GM18526 (cell line): ENCODE data around the gene CASKIN2.

Experiments used
- POLR2A ChIP-seq: IDR thresholded peaks from 3 replicates; pipeline ENCODE4 v1.6.1; 2011; ENCODE audit not compliant: insufficient read length; ENCODE audit errors: extremely low read depth

Gene CASKIN2

GRCh38 chr17:75553295-75554110 lies 38.2 kb upstream of the CASKIN2 start:
- no peak for TF ChIP-seq POLR2A

- TF ChIP-seq POLR2A, result no peak
Observed at GRCh38 chr17:75552425-75553294, 37.3 kb upstream of the CASKIN2 start.

- no peak for TF ChIP-seq POLR2A
Observed at GRCh38 chr17:75551266-75551665, 35.9 kb upstream of the CASKIN2 start.

GRCh38 chr17:75550139-75550465 lies 34.8 kb upstream of the CASKIN2 start:
- TF ChIP-seq POLR2A, result no peak

- no peak for TF ChIP-seq POLR2A
Observed at GRCh38 chr17:75549246-75550138, 34.2 kb upstream of the CASKIN2 start.

- TF ChIP-seq POLR2A, result no peak
Observed at GRCh38 chr17:75548813-75549212, 33.5 kb upstream of the CASKIN2 start.

- TF ChIP-seq POLR2A, result no peak
Observed at GRCh38 chr17:75547091-75547490, 31.8 kb upstream of the CASKIN2 start.

- no peak for TF ChIP-seq POLR2A
Observed at GRCh38 chr17:75546181-75546580, 30.8 kb upstream of the CASKIN2 start.

GRCh38 chr17:75544250-75544649 lies 28.9 kb upstream of the CASKIN2 start:
- no peak for TF ChIP-seq POLR2A

GRCh38 chr17:75542728-75543336 lies 27.5 kb upstream of the CASKIN2 start:
- TF ChIP-seq POLR2A, result no peak

GRCh38 chr17:75542229-75542628 lies 26.9 kb upstream of the CASKIN2 start:
- TF ChIP-seq POLR2A, result no peak

GRCh38 chr17:75540923-75541503 lies 25.7 kb upstream of the CASKIN2 start:
- TF ChIP-seq POLR2A, result no peak

- TF ChIP-seq POLR2A, result no peak
Observed at GRCh38 chr17:75539967-75540729, 24.8 kb upstream of the CASKIN2 start.

GRCh38 chr17:75536366-75536765 lies 21.0 kb upstream of the CASKIN2 start:
- TF ChIP-seq POLR2A, result no peak
